Stimulated activated CD4-positive, alpha-beta T cell treated with anti-CD3 and anti-CD28 coated beads, Interleukin-1b, Interleukin-23, amount 100 ng/mL, for 1 hour (primary cell): ENCODE data around the gene MTMR10.

Experiments used
- DNase-seq, 2 donors: peaks; one replicate each; pipeline ENCODE4 v3.0.0-alpha.2; 2020; ENCODE audit warnings: low read depth in 2 of 2

The MTMR10 gene

GRCh38 chr15:30921106-30921505 is 70.3 kb downstream of the MTMR10 start:
- no peak for DNase-seq

- DNase-seq = no peak
Observed at GRCh38 chr15:30919877-30920550, 71.4 kb downstream of the MTMR10 start.

- no peak for DNase-seq
Observed at GRCh38 chr15:30918366-30918765, 73.1 kb downstream of the MTMR10 start.

- DNase-seq = no peak
Observed at GRCh38 chr15:30917675-30918074, 73.8 kb downstream of the MTMR10 start.

- DNase-seq = no peak
Observed at GRCh38 chr15:30917013-30917412, 74.4 kb downstream of the MTMR10 start.

DNA sequence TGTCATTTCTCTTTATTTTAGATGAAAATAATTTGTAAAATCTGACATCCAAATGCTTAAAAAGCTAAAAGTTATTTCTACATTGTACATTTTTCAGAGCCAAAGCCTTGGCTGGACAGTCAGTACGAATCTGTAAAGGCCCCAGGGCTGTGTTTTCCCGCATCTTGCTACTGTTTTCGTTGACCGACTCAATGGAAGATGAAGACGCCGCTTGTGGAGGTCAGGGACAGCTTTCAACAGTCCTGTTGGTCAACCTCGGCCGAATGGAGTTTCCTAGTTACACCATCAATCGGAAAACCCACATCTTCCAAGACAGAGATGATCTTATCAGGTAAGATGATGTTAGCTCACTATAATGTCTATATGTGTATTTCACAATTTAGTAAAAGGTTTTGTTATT is 77.7 kb downstream of the MTMR10 start:
- DNase-seq = no peak

DNA sequence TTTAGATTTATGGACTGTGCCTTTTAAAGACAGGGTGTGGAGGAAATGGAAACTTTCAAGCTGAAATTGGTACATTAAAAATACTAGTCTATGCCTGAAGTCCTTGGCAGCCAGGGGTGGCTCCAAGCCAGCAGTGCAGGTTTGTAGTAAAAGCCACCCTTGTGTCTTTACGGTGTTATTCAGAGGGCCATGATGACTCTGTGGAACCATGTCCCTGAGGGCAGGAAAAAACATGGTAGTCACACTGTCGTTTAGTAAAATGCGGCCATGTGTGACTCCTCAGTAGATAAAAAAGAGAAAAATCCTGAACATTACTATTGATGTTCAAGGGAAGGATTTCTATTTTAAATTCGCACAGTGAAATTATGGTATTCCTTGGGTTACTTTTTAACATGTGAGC is 85.1 kb downstream of the MTMR10 start:
- DNase-seq = no peak

DNA sequence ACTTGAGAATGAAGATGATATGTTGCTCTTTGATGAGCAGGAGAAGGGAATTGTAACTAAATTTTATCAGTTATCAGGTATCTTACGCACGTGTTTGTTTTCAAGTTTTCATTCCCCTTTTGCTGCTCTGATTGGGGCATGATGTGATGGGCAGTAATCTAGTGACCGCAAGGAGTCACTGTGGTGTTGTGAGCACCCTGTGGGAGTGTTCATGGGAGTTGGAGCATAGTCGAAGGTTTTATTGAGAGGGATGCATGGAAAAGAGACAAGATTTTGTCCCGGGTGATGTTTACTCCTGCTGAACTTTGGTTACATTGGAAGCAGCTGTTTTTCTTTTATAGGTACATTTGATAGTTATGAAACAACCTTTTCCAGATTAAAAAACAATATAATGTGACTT is 85.6 kb downstream of the MTMR10 start:
- DNase-seq = no peak

- no peak for DNase-seq
Observed at GRCh38 chr15:30904812-30905211, 86.6 kb downstream of the MTMR10 start.

DNA sequence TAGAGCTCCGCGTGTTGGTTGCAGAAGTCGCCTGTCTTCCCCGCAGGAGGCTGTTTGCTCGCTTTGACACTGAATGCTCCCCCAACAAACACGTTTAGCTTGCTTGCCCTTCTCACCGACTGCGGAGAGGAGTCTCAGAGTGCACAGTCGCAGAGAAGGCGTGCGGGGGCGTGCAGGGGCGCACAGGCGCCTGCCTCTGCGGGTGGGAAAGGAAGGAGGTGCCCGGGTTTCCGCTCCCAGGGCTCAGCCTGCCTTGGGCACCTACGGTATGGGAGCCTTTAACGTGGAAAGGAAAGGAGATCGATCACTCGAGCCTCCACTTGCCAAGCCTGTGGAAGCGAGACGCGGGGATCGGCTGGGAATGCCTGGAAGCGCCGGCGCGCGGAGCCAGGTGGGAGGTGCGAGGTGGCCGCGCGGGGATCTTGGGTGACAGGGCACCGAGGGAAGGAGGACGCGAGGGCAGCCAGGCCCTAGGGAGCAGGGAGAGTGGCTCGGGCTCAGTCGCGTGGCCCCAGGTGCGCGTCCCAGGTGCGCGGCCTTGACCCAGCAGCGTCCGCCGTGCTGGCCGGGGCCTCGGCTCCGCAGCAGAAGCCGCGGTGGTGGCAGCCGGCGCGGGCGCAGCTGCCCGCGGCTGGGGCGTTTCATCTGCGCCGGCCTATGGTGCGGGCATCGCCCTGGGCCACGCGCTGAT is 87.8 kb downstream of the MTMR10 start, which contains the start of gene FAN1:
Gene FAN1 (plus strand): TSS at position 419 of the 691 bp plus-strand sequence. CDS start 749 bp downstream, outside the sequence.
- peak; percentile 49 to 59 for DNase-seq

DNA sequence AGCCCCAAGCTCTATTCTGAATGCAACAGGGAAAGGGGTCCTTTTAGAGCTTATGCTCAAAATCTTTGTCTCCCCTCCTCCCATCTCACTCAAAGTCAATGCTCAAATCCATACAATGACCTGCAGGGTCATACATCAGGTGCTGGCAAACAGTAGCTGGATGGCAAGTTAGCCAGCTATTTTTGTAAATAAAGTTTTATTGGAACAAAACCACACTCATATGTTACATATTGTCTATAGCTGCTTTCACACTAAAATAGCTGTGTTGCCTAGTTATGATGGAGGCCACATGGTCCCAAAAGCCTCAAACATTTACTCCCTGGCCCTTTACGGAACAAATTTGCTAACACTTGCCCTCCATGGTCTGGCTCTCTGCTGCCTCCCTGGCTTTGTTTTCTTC is 89.5 kb downstream of the MTMR10 start:
- no peak for DNase-seq

DNA sequence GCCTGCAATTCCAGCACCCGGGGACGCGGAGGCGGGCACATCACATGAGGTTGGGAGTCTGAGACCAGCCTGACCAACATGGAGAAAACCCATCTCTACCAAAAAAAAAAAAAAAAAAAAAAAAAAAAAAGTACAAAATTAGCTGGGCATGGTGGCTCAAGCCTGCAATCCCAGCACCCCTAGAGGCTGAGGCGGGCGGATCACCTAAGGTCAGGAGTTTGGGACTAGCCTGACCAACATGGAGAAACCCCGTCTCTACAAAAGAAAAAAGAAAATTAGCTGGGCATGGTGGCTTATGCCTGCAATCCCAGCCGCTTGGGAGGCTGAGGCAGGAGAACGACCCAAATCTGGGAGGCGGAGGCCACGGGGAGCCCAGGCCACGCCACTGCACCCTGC is 95.2 kb downstream of the MTMR10 start:
- DNase-seq = no peak

DNA sequence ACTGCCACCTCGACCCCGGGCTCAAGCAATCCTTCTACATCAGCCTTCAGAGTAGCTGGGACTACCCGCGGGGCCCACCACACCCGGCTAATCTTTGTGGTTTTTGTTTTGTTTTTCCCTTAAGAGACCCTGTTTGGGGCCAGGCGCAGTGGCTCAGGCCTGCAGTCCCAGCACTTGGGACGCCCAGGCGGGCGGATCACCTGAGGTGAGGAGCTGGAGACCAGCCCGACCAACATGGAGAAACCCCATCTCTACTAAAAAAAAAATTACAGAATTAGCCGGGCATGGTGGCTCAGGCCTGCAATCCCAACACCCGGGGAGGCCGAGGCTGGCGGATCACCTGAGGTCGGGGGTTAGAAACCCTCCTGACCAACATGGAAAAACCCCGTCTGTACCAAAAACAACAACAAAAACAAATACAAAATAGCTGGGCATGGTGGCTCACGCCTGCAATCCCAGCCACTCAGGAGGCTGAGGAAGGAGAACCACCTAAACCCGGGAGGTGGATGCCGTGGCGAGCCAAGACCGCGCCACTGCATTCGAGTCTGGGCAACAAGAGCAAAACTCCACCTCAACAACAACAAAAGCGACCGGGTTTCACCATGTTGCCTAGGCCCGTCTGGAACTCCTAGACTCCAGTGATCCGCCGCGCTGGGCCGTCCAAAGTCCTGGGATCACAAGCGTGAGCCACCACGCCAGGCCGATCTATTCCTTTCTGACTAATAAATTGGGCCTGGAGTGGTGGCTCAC is 95.8 kb downstream of the MTMR10 start:
- no peak for DNase-seq

GRCh38 chr15:30889196-30889595 is 102.2 kb downstream of the MTMR10 start:
- no peak for DNase-seq
